GM21447 (cell line): Measurements from ENCODE around the gene KIAA0753.

ENCODE experiments used
- ATAC-seq: cut with Tn5 transposase; IDR thresholded peaks from one replicate; pipeline ENCODE4 v1.9.1; 2021; ENCODE audit not compliant: unreplicated experiment

Gene KIAA0753

DNA sequence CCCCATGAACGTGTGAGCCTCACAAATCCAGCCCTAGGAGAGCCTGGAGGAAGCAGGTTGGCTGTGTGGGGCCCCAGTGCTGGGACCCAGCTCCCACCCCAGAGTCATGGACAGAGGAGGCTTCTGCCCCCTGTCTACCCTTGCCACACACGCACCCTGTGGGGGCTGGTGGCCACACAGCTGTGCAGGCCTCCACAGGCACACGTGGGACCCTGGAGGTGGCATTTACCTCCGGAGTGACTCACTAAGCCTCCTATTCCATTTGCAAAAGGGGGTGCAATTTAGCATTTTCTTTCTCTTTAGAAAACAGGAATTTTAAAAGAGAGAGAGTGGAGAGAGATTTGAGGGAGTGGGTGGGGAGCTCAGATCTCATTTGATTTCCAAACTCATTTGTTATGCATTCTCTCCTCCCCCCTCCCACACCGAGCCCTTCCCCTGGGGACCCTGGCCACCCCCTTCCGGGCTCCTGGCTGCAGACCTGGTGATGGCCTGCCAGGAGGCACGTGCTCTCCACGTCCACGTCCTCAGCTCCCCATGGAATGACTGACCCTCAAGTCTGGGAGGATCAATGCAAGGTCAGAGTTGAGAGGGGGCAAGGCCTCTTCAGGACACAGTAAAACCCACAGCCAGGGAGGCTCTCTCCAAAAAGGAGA lies 91.0 kb downstream of the KIAA0753 start:
- ATAC-seq = no peak

DNA sequence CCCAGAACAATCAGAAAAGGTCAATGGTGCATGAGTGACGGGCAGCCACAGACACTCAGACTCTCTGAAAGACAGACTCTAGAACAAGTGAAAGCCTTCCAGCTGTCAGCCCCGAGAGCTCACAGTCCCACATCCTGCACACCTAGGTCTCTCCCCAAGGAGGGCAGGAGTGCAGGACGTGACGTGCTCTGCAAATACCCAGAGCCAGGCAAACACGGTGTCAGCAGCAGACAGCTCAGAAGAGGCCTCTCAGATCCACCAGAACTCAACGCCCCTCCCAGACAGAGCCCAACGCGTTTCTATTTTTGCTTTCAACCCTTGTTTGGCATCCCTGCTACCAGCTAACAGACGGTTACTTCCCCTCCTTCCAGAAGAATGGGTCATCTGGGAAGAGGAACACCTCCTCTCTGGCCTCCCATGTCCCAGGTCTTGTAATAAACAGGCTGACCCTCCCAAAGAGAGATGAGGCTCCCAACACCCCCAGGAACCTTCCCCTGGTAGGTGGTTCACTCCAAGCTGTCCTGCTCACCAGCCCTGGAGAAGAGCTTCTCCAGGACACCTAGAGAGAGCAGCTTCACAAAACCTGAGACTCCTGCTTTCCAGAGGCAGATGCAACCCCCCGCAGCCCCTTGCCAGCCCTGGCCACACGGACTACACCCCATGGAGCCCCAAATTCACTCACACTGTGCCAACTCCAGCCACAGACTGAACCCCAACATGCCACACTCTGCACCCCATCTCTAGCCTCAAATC lies 91.8 kb downstream of the KIAA0753 start:
- peak; percentile 65 for ATAC-seq

DNA sequence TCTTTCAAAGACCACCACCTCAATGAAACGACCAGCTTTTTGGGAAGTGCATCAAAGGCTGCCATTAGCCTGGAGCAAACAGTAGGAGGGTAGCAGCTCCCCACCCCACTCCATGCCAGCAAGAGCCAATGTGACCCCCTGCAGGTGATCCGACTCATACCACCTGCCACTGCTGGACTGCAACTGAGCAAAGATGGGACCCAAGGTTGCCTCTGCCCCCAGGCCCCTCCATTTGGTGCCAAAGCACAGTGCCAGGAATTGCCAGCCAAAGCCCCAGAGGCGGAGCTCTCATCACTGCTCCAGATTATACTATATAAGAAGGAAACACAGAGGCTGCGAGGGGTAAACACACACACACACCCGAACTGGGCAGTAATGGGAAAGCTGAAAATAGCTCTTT lies 92.5 kb downstream of the KIAA0753 start:
- ATAC-seq = no peak

DNA sequence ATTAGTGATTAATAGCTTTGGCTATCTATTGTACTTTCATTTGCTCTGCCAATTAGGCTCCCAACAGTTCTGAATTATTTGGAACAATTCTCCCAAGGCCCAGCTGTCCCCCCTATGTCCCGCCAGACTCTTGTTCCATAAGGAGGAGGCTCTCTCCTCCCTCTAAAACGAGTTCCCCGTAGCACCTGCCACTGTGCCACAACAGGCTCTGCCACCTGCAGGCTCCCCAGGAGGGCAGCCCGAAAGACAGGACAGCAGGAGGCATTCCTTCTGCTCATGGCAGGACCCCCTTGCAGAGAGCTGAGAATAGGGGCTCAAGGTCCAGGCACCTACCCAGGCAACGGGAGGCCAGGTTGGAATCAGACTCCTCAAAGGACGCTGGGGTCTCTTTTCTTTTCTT lies 93.2 kb downstream of the KIAA0753 start:
- ATAC-seq = no peak

DNA sequence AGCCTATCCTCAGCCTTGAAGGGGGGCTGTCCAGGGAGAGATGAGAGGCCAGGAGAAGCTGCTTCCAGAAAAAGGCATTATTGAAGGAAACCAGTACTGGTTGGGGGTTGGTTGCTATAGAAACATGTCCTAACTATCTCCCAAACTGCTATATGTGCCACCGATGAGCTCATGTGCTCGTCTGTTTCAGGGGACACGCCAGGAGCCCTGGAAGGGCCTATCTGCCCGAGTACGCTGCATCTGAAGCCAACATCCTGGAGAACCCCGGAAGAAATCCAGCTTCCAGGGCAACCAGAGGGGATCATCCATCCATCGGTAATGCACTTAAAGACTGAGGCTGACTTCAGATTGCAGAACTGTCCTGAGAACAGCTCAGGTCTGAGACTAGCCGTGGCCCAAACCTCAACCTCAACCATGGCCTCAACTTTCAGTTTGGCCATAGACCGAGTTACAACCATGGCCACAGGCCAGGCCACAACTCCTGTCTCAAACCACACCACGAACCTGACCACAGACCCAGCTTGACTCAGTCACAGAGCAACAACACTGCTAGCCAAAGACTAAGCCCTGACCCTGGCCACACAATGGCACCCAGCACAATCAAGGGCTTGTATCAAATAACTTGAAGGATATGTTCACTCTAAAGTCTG lies 94.3 kb downstream of the KIAA0753 start:
- ATAC-seq = no peak

DNA sequence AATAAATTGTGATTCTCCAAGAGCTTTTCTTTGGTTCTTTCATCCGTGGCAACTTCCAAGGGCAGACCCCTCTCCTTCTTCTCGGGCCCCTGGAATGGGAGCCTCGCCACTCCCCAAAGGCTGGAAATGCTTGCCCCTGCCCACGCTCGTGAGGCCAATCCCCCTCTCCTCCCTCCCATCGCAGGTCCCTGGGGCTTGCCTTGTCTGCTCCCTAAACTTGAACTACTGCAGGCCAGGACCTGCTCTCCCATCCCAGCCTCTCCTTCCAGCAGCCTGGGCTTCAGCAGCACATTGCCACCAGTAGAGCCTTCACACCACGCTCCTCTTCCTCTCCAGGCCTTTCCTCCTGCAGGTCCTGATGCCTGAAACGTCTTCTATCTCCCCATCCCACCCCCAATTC lies 95.2 kb downstream of the KIAA0753 start:
- no peak for ATAC-seq

DNA sequence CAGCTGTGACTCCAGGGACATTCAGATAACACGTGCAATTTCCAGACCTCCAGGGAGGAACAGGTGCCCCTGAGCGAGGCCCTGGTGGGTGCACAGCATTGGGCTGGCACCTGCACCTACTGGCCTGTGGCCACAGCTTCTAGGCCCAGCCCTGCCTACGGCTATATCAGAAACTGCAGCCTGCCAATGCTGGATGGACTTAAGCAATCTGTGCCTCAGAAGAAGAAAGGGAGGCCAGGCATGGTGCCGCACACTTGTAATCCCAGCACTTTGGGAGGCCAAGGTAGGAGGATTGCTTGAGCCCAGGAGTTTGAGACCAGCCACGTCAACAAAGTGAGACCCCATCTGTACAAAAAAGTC lies 96.5 kb downstream of the KIAA0753 start:
- no peak for ATAC-seq

DNA sequence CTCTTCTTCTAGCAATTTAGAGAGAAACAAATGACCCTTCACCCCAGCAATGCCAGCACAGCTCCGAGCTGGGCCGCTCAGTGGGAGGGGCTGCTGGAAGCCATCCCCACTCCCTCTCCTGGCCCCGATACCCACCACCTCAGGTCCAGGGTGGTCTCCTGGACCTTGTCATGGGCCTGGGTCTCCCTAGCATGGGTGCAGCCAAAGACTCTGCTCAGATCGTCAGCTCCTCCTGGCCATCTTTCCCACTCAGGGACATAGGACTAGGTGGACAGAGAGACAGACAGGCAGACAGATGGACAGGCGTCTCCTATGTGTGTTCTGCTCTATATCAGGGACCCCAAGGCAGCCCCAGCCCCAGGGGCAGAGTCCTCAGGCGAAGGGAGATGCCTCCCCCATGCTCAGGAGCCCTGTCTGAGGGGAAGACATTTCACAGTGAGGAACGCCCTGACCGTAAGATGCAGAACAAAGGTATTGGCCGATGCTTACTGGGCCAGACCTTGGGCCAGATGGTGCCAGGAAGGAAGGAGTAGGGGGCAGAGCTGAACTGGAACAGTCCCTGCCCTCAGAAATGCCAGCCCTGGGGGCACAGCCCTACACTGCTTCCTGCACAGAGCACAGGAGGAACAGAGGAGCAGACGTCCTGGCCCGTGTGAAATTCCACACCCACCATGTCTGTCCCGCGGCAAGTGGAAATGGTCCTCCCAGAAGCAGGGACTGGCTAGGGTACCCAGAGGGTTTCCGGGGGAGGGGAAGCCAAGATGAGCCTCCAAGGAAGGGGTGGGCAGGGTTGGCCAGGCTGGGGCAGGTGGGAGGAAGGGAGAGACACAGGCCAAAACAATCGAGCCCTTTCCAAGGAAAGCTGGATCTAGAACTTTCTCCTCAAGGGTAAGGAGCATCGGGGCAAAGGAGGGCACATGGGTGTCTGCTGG lies 97.2 kb downstream of the KIAA0753 start:
- ATAC-seq = no peak

DNA sequence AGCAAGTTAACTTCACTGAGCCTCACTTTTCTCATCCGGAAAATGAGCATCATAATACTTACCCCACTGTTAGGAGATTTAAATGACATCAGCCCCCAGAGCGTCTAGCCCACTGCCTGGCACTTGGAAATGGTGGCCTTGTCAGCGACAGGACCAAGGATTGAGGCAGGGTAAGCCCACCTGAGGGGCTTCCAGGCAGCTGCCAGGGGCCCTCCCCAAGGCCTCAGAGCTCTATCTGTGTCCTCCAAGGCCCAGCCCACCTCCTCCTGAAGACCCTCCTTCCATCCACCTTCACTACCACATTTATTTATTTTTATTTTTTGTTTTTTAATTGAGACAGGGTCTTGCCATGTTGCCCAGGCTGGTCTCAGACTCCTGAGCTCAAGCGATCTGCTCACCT lies 97.9 kb downstream of the KIAA0753 start:
- no peak for ATAC-seq

DNA sequence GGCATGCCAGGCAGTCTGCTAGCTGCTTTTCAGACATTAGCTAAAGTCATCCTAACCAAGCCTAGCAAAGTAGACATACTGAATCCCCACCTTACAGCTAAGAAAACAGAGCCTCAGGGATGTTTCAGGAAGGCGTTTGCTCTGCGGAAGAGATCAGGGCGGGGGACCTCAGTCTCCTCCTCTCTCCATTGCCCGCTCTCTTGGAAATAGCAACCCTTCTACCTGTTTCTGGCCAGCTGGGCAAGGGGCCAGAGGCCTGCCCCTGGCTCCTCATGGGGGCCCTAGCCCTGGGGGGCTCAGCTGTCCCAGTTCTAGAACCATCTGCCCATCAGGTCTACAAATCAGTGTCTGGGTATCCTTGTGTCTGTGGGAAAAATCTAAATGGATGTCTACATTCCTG lies 98.6 kb downstream of the KIAA0753 start:
- no peak for ATAC-seq

DNA sequence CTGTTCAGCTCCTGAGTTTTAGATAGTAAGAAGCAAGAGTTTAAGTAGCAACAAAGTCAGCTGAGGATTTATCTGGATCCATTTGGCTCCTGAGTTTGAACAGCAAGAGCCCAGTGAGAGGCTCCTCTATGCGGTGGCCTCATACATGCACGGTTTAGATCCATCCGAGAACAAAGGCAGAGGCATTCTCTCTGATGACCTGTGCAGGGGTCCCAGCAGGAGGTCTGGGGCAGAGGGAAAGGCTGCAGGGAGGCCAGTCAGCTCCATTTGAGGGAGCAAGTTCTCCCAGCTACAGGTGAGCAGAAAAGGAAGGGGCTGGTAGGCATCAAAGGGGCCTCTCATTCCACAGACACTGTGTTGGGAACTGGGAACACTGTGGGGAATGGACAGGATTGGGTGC lies 100.6 kb downstream of the KIAA0753 start:
- ATAC-seq = no peak

DNA sequence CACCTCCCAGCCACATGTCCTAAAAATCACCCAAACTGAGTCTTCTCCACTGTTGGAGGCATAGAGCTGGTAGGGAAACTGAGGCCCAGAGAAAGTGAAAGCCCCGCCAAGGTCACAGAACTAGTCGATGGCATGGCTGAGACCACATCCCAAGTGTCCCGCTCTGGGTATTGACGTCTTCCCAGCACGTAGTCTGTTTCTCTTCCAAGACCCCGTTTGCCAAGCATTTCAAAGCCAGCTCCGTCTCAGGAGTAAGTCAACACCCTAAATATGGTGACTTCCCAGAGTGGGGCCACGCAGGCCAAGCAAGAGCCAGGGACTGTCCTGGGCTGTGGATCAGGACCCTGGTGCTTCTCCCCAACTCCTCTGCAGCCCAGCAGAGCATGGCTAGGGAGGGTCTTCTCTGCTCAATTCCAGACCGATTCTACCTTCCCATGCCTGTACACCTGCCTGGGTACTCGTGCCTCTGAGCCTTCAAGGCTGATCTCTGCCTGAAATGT lies 103.9 kb downstream of the KIAA0753 start:
- no peak for ATAC-seq

DNA sequence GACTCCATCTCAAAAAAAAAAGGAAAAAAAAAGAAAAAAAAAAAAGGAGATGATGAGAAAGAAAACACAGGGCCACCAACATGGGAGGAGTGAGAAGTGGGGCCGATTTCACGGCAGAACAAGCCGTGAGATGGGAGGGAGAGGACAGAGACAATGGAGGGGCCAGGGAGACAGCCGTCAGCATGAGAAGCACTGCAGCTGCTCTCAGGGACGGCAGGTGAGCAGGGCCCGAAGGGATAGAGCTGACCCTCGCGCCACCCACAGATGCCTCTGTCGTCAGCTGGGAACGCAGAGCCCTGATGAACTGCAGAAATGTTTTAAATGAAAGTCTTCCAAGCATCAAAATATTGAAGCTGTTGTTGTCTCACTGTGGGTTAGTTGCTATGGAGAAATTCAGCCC lies 104.5 kb downstream of the KIAA0753 start:
- ATAC-seq = no peak

DNA sequence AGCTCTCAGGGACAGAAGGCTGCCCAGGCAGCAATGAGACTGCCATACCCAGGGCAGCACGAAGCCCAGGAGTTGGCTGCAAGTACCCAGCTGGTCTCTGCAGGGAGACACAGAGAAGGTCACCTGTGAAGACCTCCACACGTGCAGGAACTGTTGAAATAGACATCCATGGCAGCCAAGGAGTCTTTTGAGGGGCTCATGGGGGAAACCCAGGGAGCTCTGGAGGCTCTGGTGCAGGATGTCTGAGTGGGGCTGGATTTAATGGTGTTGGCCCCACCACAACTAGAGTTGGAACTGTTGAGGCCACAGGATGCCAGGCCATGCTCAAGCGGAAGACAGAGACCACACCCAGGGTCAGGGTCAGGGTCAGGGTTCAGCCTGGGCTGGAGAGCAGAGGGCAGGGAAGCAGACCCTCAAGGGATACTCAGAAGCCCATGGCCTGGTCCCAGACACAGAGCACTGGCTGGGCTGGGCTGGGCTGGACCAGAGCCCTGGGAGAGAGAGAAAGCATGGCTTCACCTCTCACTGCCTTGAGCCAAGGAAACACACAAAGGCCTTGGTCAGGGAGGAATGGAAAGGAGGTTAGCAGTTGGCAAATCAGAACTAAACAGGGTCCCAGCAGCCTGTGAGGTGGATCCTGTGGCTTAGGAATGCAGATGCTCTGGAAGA lies 105.5 kb downstream of the KIAA0753 start:
- no peak for ATAC-seq

DNA sequence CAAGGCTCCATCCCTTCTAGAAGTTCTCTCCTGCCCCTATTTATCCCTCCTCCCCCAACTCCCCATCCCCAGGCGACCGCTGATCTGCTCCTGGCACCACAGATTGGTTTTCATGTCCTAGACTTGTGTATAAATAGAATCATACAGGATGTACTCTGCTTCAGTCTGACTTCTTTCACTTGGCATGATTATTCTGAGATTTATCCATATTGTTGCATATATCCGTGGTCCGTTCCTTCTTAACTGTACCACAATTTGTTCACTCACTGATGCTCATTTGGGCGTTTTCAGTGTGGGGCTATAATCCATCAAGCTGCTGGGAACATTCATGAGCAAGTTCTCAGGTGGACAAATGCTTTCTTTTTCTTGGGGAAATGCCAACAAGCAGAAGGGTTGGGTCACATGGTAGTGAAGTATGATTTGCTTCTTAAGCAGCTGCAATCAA lies 108.0 kb downstream of the KIAA0753 start:
- no peak for ATAC-seq

DNA sequence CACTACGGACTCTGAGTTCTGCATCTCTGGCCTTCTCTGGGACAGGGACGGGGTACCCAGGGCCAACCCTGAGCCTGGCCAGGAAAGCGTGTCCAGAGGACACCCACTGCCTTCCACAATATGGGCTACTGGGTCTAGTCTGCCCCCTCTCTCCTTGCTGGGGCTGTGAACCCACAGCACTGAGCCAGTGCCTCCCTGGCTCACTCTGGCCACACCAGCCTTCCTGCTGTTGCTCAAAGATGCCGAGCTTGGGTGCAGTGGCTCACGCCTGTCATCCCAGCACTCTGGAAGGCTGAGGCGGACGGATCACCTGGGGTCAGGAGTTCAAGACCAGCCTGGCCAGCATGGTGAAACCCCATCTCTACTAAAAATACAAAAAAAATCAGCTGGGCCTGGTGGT lies 108.9 kb downstream of the KIAA0753 start:
- no peak for ATAC-seq

DNA sequence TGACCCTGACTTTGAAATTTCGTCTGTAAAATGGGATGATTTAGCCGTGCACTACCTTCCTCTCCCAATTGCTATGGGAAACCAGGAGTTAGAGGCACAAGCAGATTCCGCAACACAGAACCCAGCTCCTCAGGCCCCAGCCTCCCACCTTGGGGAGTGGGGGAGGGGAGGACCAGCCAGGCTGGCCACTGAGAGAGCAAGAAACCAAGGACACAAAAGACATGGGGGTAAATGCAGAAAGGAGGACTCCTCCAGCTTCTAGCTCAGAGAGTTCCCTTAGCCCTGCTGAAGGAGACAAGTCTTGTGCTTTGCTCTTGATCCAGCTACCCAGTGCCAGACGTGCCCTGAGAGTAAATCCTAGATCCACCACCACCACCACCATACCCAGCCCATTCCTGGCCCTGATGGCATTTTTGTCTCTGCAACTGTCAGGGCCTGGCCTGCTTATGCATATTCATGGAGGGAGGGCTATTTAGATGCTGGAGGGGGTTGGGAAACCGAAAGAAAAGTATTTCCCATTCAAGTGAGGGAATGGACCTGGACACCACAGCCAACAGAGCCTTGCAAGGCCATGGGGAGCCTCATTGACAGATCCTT lies 110.1 kb downstream of the KIAA0753 start:
- ATAC-seq = no peak

DNA sequence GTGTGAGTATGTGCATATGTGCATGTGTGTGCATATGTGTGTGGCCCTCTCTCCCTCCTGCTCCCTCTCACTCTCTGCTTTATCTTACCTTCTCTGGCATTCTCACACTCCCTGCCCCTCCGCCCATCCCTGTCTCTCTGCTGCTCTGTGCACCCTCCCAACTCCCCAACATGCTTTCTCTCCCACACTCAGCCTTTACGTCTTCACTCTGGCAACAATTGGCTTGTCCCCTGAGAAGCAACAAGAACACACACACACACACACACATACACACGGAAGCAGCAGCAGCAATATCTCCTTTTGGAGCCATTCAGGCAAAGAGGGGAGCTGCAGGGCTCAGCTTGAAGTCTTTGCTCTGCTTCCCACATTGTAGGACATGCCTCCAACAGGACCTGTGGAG lies 112.0 kb downstream of the KIAA0753 start:
- ATAC-seq = no peak
